WERI-Rb-1 (cell line): Measurements from ENCODE around the gene WAC.
"Not testable (repeated sequence)": the region's sequence is repeated elsewhere in the genome, so short reads cannot be mapped to it uniquely, and the experiment has no call there.

Experiments used
- DNase-seq: peaks from one replicate; pipeline ENCODE4 v3.0.0-alpha.2; 2020
- H3K27ac ChIP-seq: fragments of 250-450 bp; sonication (Bioruptor Pico); 2 replicates; pipeline ENCODE4 v1.5.1; 2020; ENCODE audit warnings: mild to moderate bottlenecking, moderate library complexity
- H3K27me3 ChIP-seq: fragments of 250-450 bp; sonication (Bioruptor Pico); 2 replicates; pipeline ENCODE4 v1.5.1; 2021; ENCODE audit warnings: mild to moderate bottlenecking, low read depth, moderate library complexity; ENCODE audit not compliant: insufficient read depth, severe bottlenecking
- H3K36me3 ChIP-seq: fragments of 250-450 bp; sonication (Bioruptor Pico); 2 replicates; pipeline ENCODE4 v1.5.1; 2020; ENCODE audit warnings: mild to moderate bottlenecking, moderate library complexity
- H3K4me3 ChIP-seq: 2 replicates; pipeline ENCODE4 v1.5.1; 2011; ENCODE audit warnings: low read depth, mild to moderate bottlenecking, control low read depth, low read length
- H3K9me3 ChIP-seq: fragments of 250-450 bp; sonication (Bioruptor Pico); 2 replicates; pipeline ENCODE4 v1.5.1; 2021; ENCODE audit warnings: mild to moderate bottlenecking, moderate library complexity; ENCODE audit not compliant: severe bottlenecking
- TF ChIP-seq, protein P1 (sequence below): IDR thresholded peaks from 2 replicates; pipeline ENCODE4 v1.5.1; 2011; ENCODE audit warnings: low read depth, mild to moderate bottlenecking, control low read depth, inconsistent platforms, low read length

Gene WAC

DNA sequence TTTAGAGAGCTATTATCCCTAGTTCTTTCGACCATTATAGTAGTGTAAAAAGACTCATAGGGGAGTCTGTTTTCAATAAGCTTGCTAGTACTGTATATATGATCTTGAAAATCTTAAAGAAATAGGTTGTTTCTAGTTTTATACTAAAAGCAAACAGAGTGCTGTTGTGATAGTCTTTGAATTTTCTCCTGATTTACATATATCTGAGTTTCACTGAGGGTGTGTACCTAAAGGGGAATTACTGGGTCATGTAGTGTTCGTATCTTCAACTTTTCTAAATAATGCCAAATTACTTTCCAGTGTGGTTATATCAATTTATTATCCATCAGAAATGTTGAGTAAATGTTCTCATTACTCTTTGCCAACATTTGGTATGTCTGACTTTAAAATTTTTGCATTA lies 73.7 kb downstream of the WAC start:
- H3K27me3 ChIP-seq, result no peaks in the 10 kb centered on the region
- no peak overlapping the region for H3K4me3 ChIP-seq
- peaks cover 25% of the 10 kb centered on the region for H3K36me3 ChIP-seq
- H3K9me3 ChIP-seq, result no peaks in the 10 kb centered on the region
- no peak overlapping the region for H3K27ac ChIP-seq
- DNase-seq, result no peak
- TF ChIP-seq, protein P1, sequence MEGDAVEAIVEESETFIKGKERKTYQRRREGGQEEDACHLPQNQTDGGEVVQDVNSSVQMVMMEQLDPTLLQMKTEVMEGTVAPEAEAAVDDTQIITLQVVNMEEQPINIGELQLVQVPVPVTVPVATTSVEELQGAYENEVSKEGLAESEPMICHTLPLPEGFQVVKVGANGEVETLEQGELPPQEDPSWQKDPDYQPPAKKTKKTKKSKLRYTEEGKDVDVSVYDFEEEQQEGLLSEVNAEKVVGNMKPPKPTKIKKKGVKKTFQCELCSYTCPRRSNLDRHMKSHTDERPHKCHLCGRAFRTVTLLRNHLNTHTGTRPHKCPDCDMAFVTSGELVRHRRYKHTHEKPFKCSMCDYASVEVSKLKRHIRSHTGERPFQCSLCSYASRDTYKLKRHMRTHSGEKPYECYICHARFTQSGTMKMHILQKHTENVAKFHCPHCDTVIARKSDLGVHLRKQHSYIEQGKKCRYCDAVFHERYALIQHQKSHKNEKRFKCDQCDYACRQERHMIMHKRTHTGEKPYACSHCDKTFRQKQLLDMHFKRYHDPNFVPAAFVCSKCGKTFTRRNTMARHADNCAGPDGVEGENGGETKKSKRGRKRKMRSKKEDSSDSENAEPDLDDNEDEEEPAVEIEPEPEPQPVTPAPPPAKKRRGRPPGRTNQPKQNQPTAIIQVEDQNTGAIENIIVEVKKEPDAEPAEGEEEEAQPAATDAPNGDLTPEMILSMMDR, result no peak

DNA sequence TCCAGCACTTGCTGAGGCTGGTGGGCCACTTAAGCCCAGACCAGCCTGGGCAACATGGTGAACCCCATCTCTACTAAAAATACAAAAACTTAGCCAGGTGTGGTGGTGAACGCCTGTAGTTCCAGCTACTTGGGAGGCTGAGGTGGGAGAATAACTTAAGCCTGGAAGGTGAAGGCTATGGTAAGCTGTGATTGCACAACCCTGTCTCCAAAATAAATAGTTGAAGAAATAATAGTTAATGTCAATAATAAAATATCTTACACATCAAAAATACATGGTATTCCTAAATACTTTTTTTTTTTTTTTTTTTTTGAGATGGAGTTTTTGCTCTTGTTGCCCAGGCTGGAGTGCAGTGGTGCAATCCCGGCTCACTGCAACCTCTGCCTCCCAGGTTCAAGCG lies 76.7 kb downstream of the WAC start:
- H3K27ac ChIP-seq, H3K4me3 ChIP-seq, DNase-seq, H3K27me3 ChIP-seq, H3K9me3 ChIP-seq: not testable (repeated sequence)
- H3K36me3 ChIP-seq, result peaks cover 47% of the 10 kb centered on the region

DNA sequence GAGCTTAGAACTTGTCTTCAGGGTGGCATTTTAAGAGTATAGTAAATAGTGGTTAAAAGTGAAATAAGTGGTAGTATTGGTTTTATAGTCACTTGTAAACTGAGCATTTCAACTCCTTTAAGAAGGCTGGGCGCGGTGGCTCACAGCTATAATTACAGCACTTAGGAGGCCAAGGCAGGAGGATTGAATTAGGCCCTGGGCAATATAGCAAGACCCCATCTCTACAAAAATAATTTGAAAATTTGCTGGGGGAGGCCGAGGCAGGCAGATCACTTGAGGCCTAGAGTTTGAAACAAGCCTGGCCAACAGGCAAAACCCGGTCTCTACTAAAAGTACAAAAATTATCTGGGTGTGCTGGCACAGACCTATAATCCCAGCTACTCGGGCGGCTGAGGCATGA lies 80.0 kb downstream of the WAC start:
- TF ChIP-seq, protein P1, result no peak
- Histone ChIP-seq H3K27ac (no peak overlapping the region), H3K9me3 (no peaks in the 10 kb centered on the region), H3K36me3 (peaks cover 68% of the 10 kb centered on the region), H3K27me3 (no peaks in the 10 kb centered on the region), H3K4me3 (no peak overlapping the region)
- DNase-seq, result no peak

DNA sequence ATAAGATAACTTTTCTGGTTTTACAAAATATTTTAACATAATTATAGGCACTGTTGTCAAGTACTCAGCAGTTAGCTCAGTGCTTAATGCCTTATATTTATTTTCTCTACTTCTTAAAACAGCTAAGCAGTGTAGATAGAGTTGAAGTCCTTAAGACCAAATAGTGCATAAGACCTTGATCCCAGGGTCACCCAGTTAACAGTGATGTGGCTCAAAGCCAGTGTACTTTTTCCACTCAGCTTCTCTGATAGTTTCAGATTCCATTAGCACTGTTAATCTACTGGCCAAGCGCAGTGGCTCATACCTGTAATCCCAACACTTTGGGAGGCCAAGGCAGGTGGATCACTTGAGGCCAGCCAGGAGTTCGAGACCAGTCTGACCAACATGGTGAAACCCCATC lies 83.6 kb downstream of the WAC start:
- TF ChIP-seq, protein P1, result no peak
- no peaks in the 10 kb centered on the region for H3K27me3 ChIP-seq
- peaks cover 53% of the 10 kb centered on the region for H3K36me3 ChIP-seq
- DNase-seq, result no peak
- H3K9me3 ChIP-seq, result no peaks in the 10 kb centered on the region
- H3K27ac ChIP-seq, result no peak overlapping the region
- H3K4me3 ChIP-seq, result no peak overlapping the region

DNA sequence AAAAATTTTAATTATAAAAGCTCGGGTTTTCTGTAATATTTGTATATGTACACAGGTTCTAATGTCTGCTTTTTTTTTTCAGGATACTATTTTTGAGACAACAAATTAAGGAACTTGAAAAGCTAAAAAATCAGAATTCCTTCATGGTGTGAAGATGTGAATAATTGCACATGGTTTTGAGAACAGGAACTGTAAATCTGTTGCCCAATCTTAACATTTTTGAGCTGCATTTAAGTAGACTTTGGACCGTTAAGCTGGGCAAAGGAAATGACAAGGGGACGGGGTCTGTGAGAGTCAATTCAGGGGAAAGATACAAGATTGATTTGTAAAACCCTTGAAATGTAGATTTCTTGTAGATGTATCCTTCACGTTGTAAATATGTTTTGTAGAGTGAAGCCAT lies 86.5 kb downstream of the WAC start:
- TF ChIP-seq, protein P1, result no peak
- H3K9me3 ChIP-seq, result no peaks in the 10 kb centered on the region
- H3K27ac ChIP-seq, result no peak overlapping the region
- no peak overlapping the region for H3K4me3 ChIP-seq
- H3K27me3 ChIP-seq, result no peaks in the 10 kb centered on the region
- H3K36me3 ChIP-seq, result peaks cover 30% of the 10 kb centered on the region
- DNase-seq, result no peak

DNA sequence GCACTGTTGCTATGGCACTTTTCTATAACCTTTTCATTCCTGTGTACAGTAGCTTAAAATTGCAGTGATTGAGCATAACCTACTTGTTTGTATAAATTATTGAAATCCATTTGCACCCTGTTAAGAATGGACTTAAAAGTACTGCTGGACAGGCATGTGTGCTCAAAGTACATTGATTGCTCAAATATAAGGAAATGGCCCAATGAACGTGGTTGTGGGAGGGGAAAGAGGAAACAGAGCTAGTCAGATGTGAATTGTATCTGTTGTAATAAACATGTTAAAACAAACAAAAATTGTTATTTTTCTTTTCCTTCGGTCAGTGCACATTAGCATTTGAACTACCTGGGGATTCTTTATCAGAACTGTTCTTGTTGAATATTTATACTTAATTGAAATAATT lies 87.3 kb downstream of the WAC start:
- H3K36me3 ChIP-seq, result peaks cover 24% of the 10 kb centered on the region
- no peak overlapping the region for H3K4me3 ChIP-seq
- TF ChIP-seq, protein P1, result no peak
- DNase-seq, result no peak
- no peak overlapping the region for H3K27ac ChIP-seq
- H3K9me3 ChIP-seq, result no peaks in the 10 kb centered on the region
- H3K27me3 ChIP-seq, result no peaks in the 10 kb centered on the region

DNA sequence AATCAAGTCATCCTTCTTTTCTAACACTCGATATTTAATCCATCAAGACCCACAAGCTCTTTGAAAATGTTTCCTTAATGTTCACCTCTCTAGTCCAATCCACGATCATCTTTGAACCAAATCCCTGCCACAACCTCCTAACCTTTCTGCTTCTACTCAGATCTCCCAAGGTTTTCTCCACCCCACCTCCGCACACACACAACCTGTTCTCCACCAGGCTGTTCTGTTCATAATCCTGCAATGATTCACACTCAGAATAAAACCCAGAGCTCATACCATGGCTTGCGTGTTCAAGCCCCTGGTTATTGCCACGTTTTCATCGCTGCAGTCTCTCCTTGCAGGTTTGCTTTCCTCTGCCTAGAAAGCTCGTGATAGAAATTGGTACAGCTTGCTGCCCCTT lies 90.6 kb downstream of the WAC start:
- Histone ChIP-seq H3K27ac (no peak overlapping the region), H3K9me3 (no peaks in the 10 kb centered on the region), H3K36me3 (peaks cover under 1% of the 10 kb centered on the region), H3K27me3 (no peaks in the 10 kb centered on the region), H3K4me3 (no peak overlapping the region)
- TF ChIP-seq, protein P1, result no peak
- DNase-seq, result no peak
